ENCODE measurements around the gene LRWD1.

Gene LRWD1

DNA sequence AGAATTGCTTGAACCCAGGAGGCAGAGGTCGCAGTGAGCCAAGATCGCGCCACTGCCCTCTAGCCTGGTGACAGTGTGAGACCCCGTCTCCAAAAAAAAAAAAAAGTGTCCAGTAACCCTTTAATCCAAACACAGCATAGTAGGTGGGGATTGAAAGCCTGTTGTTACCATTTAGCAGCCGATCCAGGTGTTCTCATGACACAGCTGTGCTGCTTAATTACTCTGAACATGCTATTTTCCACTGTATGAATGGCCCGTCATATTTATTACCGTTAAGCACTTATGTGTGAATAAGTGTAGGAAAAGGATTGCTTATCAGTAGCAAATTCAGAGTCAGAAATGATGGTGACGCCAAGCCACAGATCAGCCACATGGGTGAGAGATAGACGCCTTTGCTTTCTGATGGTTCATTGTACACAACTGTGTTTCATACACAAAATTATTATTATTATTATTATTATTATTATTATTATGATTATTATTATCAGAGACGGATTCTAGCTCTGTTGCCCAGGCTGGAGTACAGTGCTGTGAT is 43.0 kb upstream of the LRWD1 start:
- TF ChIP-seq, protein P1, sequence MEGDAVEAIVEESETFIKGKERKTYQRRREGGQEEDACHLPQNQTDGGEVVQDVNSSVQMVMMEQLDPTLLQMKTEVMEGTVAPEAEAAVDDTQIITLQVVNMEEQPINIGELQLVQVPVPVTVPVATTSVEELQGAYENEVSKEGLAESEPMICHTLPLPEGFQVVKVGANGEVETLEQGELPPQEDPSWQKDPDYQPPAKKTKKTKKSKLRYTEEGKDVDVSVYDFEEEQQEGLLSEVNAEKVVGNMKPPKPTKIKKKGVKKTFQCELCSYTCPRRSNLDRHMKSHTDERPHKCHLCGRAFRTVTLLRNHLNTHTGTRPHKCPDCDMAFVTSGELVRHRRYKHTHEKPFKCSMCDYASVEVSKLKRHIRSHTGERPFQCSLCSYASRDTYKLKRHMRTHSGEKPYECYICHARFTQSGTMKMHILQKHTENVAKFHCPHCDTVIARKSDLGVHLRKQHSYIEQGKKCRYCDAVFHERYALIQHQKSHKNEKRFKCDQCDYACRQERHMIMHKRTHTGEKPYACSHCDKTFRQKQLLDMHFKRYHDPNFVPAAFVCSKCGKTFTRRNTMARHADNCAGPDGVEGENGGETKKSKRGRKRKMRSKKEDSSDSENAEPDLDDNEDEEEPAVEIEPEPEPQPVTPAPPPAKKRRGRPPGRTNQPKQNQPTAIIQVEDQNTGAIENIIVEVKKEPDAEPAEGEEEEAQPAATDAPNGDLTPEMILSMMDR (IDR thresholded peaks at IDR 0.05): no peak
- H3K4me3 Mint-ChIP-seq: no peak overlapping the region
- no peak overlapping the region for H3K27ac Mint-ChIP-seq
- H3K9me3 Mint-ChIP-seq: no peaks in the 10 kb centered on the region
- H3K4me1 Mint-ChIP-seq: peaks cover 32% of the 10 kb centered on the region
- peaks cover 63% of the 10 kb centered on the region for H3K36me3 Mint-ChIP-seq (ENCODE audit: low read depth)
- DNase-seq: no peak
- H3K27me3 Mint-ChIP-seq (ENCODE audit: low read depth, poor library complexity): no peaks in the 10 kb centered on the region

DNA sequence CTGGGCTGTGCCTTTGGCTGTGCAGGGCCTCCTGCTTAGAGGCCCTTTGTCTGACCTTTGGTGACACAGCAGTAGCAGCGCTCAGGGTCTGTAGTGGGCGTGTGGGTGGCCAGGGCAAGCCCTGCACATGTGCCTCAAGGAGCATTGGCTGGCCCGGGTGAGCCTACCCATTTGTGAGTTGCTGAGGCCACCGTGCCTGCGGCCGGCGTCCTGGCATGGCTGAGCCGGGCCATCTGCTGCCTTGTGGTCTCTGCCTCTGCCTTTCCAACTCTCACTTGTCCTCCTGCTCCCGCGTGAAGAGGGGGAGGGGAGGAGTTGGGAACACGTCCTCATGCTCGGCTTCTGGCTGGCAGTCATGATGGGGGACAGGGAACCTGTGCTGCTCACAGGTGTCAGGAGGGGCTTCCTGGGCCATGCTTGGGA is 40.6 kb upstream of the LRWD1 start:
- peak; percentile 22 for DNase-seq
- Mint-ChIP-seq H3K27ac (peak overlapping the region; percentile 98), H3K9me3 (no peaks in the 10 kb centered on the region), H3K4me1 (peaks cover 27% of the 10 kb centered on the region), H3K27me3 (ENCODE audit: low read depth, poor library complexity) (no peaks in the 10 kb centered on the region), H3K36me3 (ENCODE audit: low read depth) (peaks cover 64% of the 10 kb centered on the region), H3K4me3 (peak overlapping the region; percentile 41)
- TF ChIP-seq, protein P1 (IDR thresholded peaks at IDR 0.05): no peak

DNA sequence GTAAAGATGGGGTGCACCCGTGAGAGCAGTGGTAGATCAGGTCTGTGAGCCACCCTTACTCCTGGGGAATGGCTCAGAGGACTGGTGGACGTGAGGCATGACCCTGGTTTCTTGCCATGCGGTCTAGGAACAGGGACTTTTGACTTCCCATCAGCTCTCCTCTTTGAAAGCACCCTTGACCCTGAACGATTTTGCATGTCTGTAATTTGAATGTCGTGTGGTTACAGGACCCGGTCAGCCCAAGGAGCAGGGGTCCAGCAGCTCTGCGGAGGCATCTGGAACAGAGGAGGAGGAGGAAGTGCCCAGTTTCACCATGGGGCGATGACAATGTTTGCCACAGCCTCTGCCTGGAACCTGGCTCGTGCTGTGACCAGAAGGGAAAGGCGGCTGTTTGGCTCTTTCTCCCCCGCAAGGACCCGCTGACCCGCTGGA is 40.0 kb upstream of the LRWD1 start:
- peak overlapping the region; percentile 36 for H3K4me3 Mint-ChIP-seq
- H3K9me3 Mint-ChIP-seq: no peaks in the 10 kb centered on the region
- DNase-seq: no peak
- H3K36me3 Mint-ChIP-seq (ENCODE audit: low read depth): peaks cover 58% of the 10 kb centered on the region
- peak overlapping the region; percentile 98 for H3K27ac Mint-ChIP-seq
- peaks cover 32% of the 10 kb centered on the region for H3K4me1 Mint-ChIP-seq
- no peaks in the 10 kb centered on the region for H3K27me3 Mint-ChIP-seq (ENCODE audit: low read depth, poor library complexity)
- TF ChIP-seq, protein P1 (IDR thresholded peaks at IDR 0.05): no peak

DNA sequence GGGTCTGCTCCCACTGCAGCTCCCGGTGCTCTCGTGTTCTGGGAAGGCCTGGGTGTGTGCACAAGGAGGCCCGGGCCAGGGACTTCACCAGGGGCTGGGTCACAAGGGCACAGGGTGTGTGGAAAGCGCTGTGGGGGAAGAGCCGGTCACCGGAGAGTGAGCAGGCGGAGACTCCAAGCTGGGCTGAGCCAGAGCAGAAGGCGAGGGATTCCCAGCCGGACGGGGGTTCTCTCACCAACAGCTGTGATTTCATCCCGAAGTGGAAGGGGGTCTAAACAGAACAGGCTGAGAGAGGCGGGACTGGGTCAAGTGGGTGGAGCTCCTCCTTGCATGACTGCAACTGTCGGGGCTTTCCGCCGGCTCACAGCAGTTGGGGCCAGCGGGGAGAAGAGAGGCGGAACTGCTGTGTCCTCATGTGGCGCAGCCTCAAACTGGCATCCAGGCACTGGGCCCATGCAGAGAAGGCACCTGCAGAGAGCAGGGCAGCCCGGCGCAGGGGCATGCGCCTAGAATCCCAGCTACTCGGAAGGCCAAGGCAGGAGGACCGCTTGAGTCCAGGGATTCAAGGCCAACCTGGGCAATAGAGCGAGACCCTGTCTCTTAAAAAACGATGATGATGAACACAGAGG is 39.0 kb upstream of the LRWD1 start:
- TF ChIP-seq, protein P1 (IDR thresholded peaks at IDR 0.05): no peak
- DNase-seq: peak; percentile 53
- peaks cover 48% of the 10 kb centered on the region for H3K36me3 Mint-ChIP-seq (ENCODE audit: low read depth)
- no peaks in the 10 kb centered on the region for H3K9me3 Mint-ChIP-seq
- H3K27ac Mint-ChIP-seq: peak overlapping the region; percentile 93
- peaks cover 38% of the 10 kb centered on the region for H3K4me1 Mint-ChIP-seq
- no peaks in the 10 kb centered on the region for H3K27me3 Mint-ChIP-seq (ENCODE audit: low read depth, poor library complexity)
- no peak overlapping the region for H3K4me3 Mint-ChIP-seq

DNA sequence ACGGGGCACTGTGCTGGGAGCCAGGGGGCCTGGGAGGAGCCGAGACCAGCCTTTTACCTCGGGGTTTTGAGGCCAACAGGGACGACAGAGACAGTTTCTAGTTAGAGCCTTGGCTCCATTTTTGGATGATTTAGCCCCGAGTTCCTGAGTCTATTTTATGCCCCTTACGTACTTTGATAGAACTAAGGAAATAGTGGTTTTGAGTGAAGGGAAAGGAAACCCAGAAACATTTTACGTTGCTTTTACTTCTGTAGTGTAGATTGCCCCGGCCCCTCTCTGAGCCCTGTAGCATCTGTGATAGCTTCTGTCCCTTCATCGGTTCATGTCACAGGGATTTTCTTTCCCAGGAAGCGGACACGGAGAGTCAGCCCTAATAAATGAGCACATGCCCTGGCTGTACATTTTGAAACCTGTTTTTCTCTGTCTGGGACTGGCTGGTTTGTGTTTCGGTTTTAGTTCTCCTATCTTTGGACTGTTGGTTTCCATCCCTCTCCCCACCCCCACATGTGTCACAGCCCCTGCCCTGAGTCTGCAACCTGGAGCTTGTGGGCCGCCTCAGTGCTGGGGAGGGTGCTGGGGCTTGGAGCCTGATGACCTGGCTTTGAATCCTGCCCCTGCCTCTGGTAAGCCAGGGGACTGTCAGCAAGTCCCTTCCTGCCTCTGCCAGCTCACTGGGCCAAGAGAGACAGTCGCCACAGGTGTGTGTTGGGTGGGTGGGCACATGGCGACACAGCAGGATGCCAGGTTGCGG is 38.3 kb upstream of the LRWD1 start:
- TF ChIP-seq, protein P1 (IDR thresholded peaks at IDR 0.05): no peak
- Mint-ChIP-seq H3K9me3 (no peaks in the 10 kb centered on the region), H3K4me1 (peaks cover 45% of the 10 kb centered on the region), H3K36me3 (ENCODE audit: low read depth) (peaks cover 43% of the 10 kb centered on the region), H3K4me3 (no peak overlapping the region), H3K27ac (peak overlapping the region; percentile 93), H3K27me3 (ENCODE audit: low read depth, poor library complexity) (no peaks in the 10 kb centered on the region)
- no peak for DNase-seq
